ENCODE results near the gene NIN.
"Not testable (repeated sequence)": the region's sequence is repeated elsewhere in the genome, so short reads cannot be mapped to it uniquely, and the experiment has no call there.

NIN gene

GRCh38 chr14:50837271-50837670, 6.3 kb upstream of the NIN start:
- no peak for FAIRE-seq

- FAIRE-seq, result no peak
Measured at GRCh38 chr14:50836515-50836914, 5.6 kb upstream of the NIN start.

GRCh38 chr14:50835280-50835679, 4.3 kb upstream of the NIN start:
- no peak for FAIRE-seq

GRCh38 chr14:50834802-50835276, 3.9 kb upstream of the NIN start:
- FAIRE-seq, result no peak

GRCh38 chr14:50832935-50833630, 2.1 kb upstream of the NIN start:
- no peak for FAIRE-seq

GRCh38 chr14:50831726-50832168, 785 bp upstream of the NIN start:
- FAIRE-seq, result no peak

GRCh38 chr14:50830044-50830931, 674 bp downstream of the NIN start:
- FAIRE-seq, result no peak

- FAIRE-seq, result no peak
Measured at GRCh38 chr14:50829489-50830043, 1.4 kb downstream of the NIN start.

GRCh38 chr14:50828721-50829488, 2.1 kb downstream of the NIN start:
- no peak for FAIRE-seq

- FAIRE-seq, result no peak
Measured at GRCh38 chr14:50826681-50827080, 4.3 kb downstream of the NIN start.

GRCh38 chr14:50825307-50825706, 5.7 kb downstream of the NIN start:
- no peak for FAIRE-seq

GRCh38 chr14:50823762-50824636, 7.0 kb downstream of the NIN start:
- no peak for FAIRE-seq

- no peak for FAIRE-seq
Measured at GRCh38 chr14:50823051-50823761, 7.8 kb downstream of the NIN start.

- no peak for FAIRE-seq
Measured at GRCh38 chr14:50822501-50823042, 8.4 kb downstream of the NIN start.

- FAIRE-seq, result no peak
Measured at GRCh38 chr14:50821510-50822464, 9.2 kb downstream of the NIN start.

- no peak for FAIRE-seq
Measured at GRCh38 chr14:50820786-50821509, 10.0 kb downstream of the NIN start.

- FAIRE-seq, result not testable (repeated sequence)
Measured at GRCh38 chr14:50819303-50819702, 11.7 kb downstream of the NIN start.

GRCh38 chr14:50816395-50817047, 14.4 kb downstream of the NIN start:
- FAIRE-seq, result no peak
